Esophagus (tissue), 2 donors: Measurements from ENCODE around the gene MPHOSPH9. TPM values are rescaled to one million over a fixed set of nuclear protein-coding genes. Genes with fewer than 3 reads are reported as not detected.
A peak's percentile ranks its signal among the peaks of the same experiment; 100 is the strongest.

Experiments used
- H3K27ac ChIP-seq, 2 donors: one replicate each; pipeline ENCODE4 v1.5.1; 2013; ENCODE audit warnings: low read depth in 2 of 2, mild to moderate bottlenecking in 2 of 2, inconsistent platforms in 1 of 2, low read length in 1 of 2, moderate library complexity in 1 of 2
- H3K27me3 ChIP-seq, 2 donors: one replicate each; pipeline ENCODE4 v1.6.1; 2013; ENCODE audit warnings: low read length in 2 of 2, control low read depth in 1 of 2, mild to moderate bottlenecking in 1 of 2; ENCODE audit not compliant: insufficient read depth in 2 of 2, control insufficient read depth in 1 of 2
- H3K36me3 ChIP-seq, 2 donors: one replicate each; pipeline ENCODE4 v1.6.1; 2013; ENCODE audit warnings: low read length in 1 of 2; ENCODE audit not compliant: control insufficient read depth in 2 of 2, insufficient read depth in 2 of 2
- H3K4me1 ChIP-seq, 2 donors: one replicate each; pipeline ENCODE4 v1.6.1; 2013; ENCODE audit warnings: low read length in 1 of 2; ENCODE audit not compliant: control insufficient read depth in 2 of 2, insufficient read depth in 2 of 2
- H3K4me3 ChIP-seq, 2 donors: one replicate each; pipeline ENCODE4 v1.5.1; 2013; ENCODE audit warnings: low read length in 2 of 2, mild to moderate bottlenecking in 2 of 2, low read depth in 1 of 2, moderate library complexity in 1 of 2
- H3K9me3 ChIP-seq, 2 donors: one replicate each; pipeline ENCODE4 v1.6.1; 2013; ENCODE audit warnings: mild to moderate bottlenecking in 2 of 2, low read depth in 1 of 2, low read length in 1 of 2, moderate library complexity in 1 of 2; ENCODE audit not compliant: control insufficient read depth in 2 of 2, insufficient read depth in 1 of 2
- WGBS, 2 donors: extraction: QIAGEN DNeasy Blood & Tissue Kit; methylation state at CpG; one replicate each; pipeline ENCODE4 v1.1.7; 2013; 5-methylcytosine and 5-hydroxymethylcytosine counted together
- polyA plus RNA-seq, 2 donors: library from polyadenylated mRNA; stranded (reverse); fragments of 200-250 nt; gene quantifications; one replicate each; pipeline ENCODE4 v1.2.3, GENCODE V29; 2013
- donor health status: healthy with polysubstance abuse.
- donor health status: Bipolar disorder and iron deficiency.

The MPHOSPH9 gene
- polyA plus RNA-seq, 2 donors: 3.9 to 4.0 TPM

- WGBS, 2 donors: 76 to 77% methylated on average over 8 of the region's 8 CpGs
- Histone ChIP-seq H3K27ac (peak overlapping the region in 1 of 2 donors; percentile 34), H3K4me1 (peaks cover 13 to 16% of the 10 kb centered on the region in 2 donors)
These were observed 119.9 kb downstream of the MPHOSPH9 start for GRCh38 chr12:123113026-123113425.

GRCh38 chr12:123111498-123112165 is 121.3 kb downstream of the MPHOSPH9 start:
- Histone ChIP-seq H3K4me1 (peaks cover 12 to 21% of the 10 kb centered on the region in 2 donors), H3K27ac (no peak overlapping the region), H3K36me3 (peaks cover 0 to 2% of the 10 kb centered on the region in 2 donors), H3K9me3 (no peaks in the 10 kb centered on the region), H3K27me3 (no peaks in the 10 kb centered on the region), H3K4me3 (no peak overlapping the region)
- WGBS, 2 donors: 81 to 89% methylated on average over 19 of the region's 19 CpGs

More at GRCh38 chr12:123113026-123113425, 119.9 kb downstream of the MPHOSPH9 start:
- Histone ChIP-seq H3K4me3 (no peak overlapping the region), H3K36me3 (peaks cover 0 to 2% of the 10 kb centered on the region in 2 donors), H3K9me3 (no peaks in the 10 kb centered on the region), H3K27me3 (no peaks in the 10 kb centered on the region)

GRCh38 chr12:123109319-123109772 is 123.6 kb downstream of the MPHOSPH9 start:
- peaks cover 7 to 12% of the 10 kb centered on the region in 2 donors for H3K4me1 ChIP-seq
- peaks cover 0 to 2% of the 10 kb centered on the region in 2 donors for H3K36me3 ChIP-seq
- no peaks in the 10 kb centered on the region for H3K9me3 ChIP-seq
- H3K27ac ChIP-seq: no peak overlapping the region
- H3K4me3 ChIP-seq: no peak overlapping the region
- 72 to 73% methylated on average over 3 of the region's 3 CpGs for WGBS, 2 donors
- no peaks in the 10 kb centered on the region for H3K27me3 ChIP-seq

- Histone ChIP-seq H3K4me1 (peaks cover 7 to 11% of the 10 kb centered on the region in 2 donors), H3K27me3 (no peaks in the 10 kb centered on the region), H3K27ac (no peak overlapping the region), H3K9me3 (no peaks in the 10 kb centered on the region), H3K36me3 (peaks cover 0 to 2% of the 10 kb centered on the region in 2 donors), H3K4me3 (no peak overlapping the region)
- WGBS, 2 donors: 87 to 91% methylated on average over 7 of the region's 7 CpGs
These were observed 124.3 kb downstream of the MPHOSPH9 start for GRCh38 chr12:123108682-123109066.

- Histone ChIP-seq H3K9me3 (no peaks in the 10 kb centered on the region), H3K27me3 (no peaks in the 10 kb centered on the region), H3K36me3 (peaks cover 0 to 4% of the 10 kb centered on the region in 2 donors), H3K4me1 (peaks cover 7 to 13% of the 10 kb centered on the region in 2 donors), H3K27ac (no peak overlapping the region), H3K4me3 (no peak overlapping the region)
- WGBS, 2 donors: 83 to 87% methylated on average over 13 of the region's 13 CpGs
These were observed 124.8 kb downstream of the MPHOSPH9 start for GRCh38 chr12:123107926-123108681.

GRCh38 chr12:123106640-123107359 is 126.1 kb downstream of the MPHOSPH9 start:
- no peaks in the 10 kb centered on the region for H3K27me3 ChIP-seq
- WGBS, 2 donors: 59 to 61% methylated on average over 9 of the region's 9 CpGs
- no peak overlapping the region for H3K4me3 ChIP-seq
- no peaks in the 10 kb centered on the region for H3K9me3 ChIP-seq
- H3K27ac ChIP-seq: peak overlapping the region in 1 of 2 donors; percentile 9
- H3K4me1 ChIP-seq: peaks cover 6 to 13% of the 10 kb centered on the region in 2 donors
- peaks cover 0 to 4% of the 10 kb centered on the region in 2 donors for H3K36me3 ChIP-seq

GRCh38 chr12:123105211-123105826 is 127.6 kb downstream of the MPHOSPH9 start:
- 81 to 84% methylated on average over 14 of the region's 14 CpGs for WGBS, 2 donors
- H3K36me3 ChIP-seq: peaks cover 0 to 4% of the 10 kb centered on the region in 2 donors

GRCh38 chr12:123104809-123105208 is 128.1 kb downstream of the MPHOSPH9 start:
- H3K27me3 ChIP-seq: no peaks in the 10 kb centered on the region
- 89 to 91% methylated on average over 4 of the region's 4 CpGs for WGBS, 2 donors
- H3K4me1 ChIP-seq: peaks cover 0 to 10% of the 10 kb centered on the region in 2 donors
- no peak overlapping the region for H3K27ac ChIP-seq
- no peaks in the 10 kb centered on the region for H3K9me3 ChIP-seq
- no peak overlapping the region for H3K4me3 ChIP-seq
- H3K36me3 ChIP-seq: peaks cover 0 to 4% of the 10 kb centered on the region in 2 donors

More at GRCh38 chr12:123105211-123105826, 127.6 kb downstream of the MPHOSPH9 start:
- Histone ChIP-seq H3K4me1 (peaks cover 0 to 10% of the 10 kb centered on the region in 2 donors), H3K27me3 (no peaks in the 10 kb centered on the region), H3K27ac (no peak overlapping the region), H3K9me3 (no peaks in the 10 kb centered on the region), H3K4me3 (no peak overlapping the region)
